ENCODE data around the gene PYCR2.
"Not testable (repeated sequence)": the region's sequence is repeated elsewhere in the genome, so short reads cannot be mapped to it uniquely, and the experiment has no call there.

Gene PYCR2

GRCh38 chr1:225923692-225924555, at the start of gene PYCR2:
Gene PYCR2, minus strand, starts transcription at chr1:225924250. Its CDS starts 140 bp downstream, at chr1:225924110.
- DNase-seq = peak; percentile 16 to 73

GRCh38 chr1:225973158-225973557, 49.1 kb upstream of the PYCR2 start:
- DNase-seq = no peak

- DNase-seq = no peak
These were observed 48.5 kb upstream of the PYCR2 start for GRCh38 chr1:225972344-225973152.

GRCh38 chr1:225970592-225971157, 46.6 kb upstream of the PYCR2 start:
- DNase-seq = not testable (repeated sequence)

- DNase-seq = not testable (repeated sequence)
These were observed 45.7 kb upstream of the PYCR2 start for GRCh38 chr1:225969751-225970150.

GRCh38 chr1:225965231-225965630, 41.2 kb upstream of the PYCR2 start:
- no peak for DNase-seq

GRCh38 chr1:225963735-225964530, 39.9 kb upstream of the PYCR2 start:
- DNase-seq = no peak

- DNase-seq = no peak
These were observed 38.5 kb upstream of the PYCR2 start for GRCh38 chr1:225962440-225962975.

- DNase-seq = no peak
These were observed 37.8 kb upstream of the PYCR2 start for GRCh38 chr1:225961659-225962439.

GRCh38 chr1:225958041-225958440, 34.0 kb upstream of the PYCR2 start:
- no peak for DNase-seq

- no peak for DNase-seq
These were observed 30.7 kb upstream of the PYCR2 start for GRCh38 chr1:225954753-225955152.

- no peak for DNase-seq
These were observed 29.3 kb upstream of the PYCR2 start for GRCh38 chr1:225953315-225953714.

- no peak for DNase-seq
These were observed 27.0 kb upstream of the PYCR2 start for GRCh38 chr1:225950905-225951497.

- DNase-seq = no peak
These were observed 25.0 kb upstream of the PYCR2 start for GRCh38 chr1:225949041-225949440.

- no peak for DNase-seq
These were observed 22.8 kb upstream of the PYCR2 start for GRCh38 chr1:225946803-225947202.

GRCh38 chr1:225946082-225946620, 22.1 kb upstream of the PYCR2 start:
- DNase-seq = no peak

- no peak for DNase-seq
These were observed 21.5 kb upstream of the PYCR2 start for GRCh38 chr1:225945564-225945963.

GRCh38 chr1:225944951-225945350, 20.9 kb upstream of the PYCR2 start:
- no peak for DNase-seq

GRCh38 chr1:225944387-225944786, 20.3 kb upstream of the PYCR2 start:
- DNase-seq = no peak

GRCh38 chr1:225943582-225943981, 19.5 kb upstream of the PYCR2 start:
- DNase-seq = no peak

GRCh38 chr1:225942574-225942973, 18.5 kb upstream of the PYCR2 start:
- DNase-seq = no peak

Measured in cerebellar nuclear complex (tissue), 1 donor.